HEK293 (cell line): ENCODE results near the gene C11orf87.

Experiments
- CTCF ChIA-PET: fragments of 350-600 bp; formaldehyde crosslinking; extraction: SDS; loops from one replicate; lab custom pipeline; 2021; ENCODE audit warnings: antibody characterized with exemption; lab: Yijun Ruan, JAX
- POLR2A ChIA-PET: fragments of 300-600 bp; formaldehyde crosslinking; extraction: SDS; loops from one replicate; lab custom pipeline; 2020; ENCODE audit warnings: antibody characterized with exemption, inconsistent platforms; lab: Yijun Ruan, JAX
- H3K27ac ChIP-seq: fragments of 200-500 bp; sonication (Bioruptor generic); 2 replicates; pipeline ENCODE4 v1.5.1; 2014; ENCODE audit warnings: low read depth, low read length, control low read depth, inconsistent platforms; ENCODE audit errors: extremely low read depth
- H3K36me3 ChIP-seq, 2 experiments: fragments of 200-500 bp in 1 of 2; sonication (Bioruptor generic) in 1 of 2; 1 replicate in 1 of 2; 2 replicates in 1 of 2; pipeline ENCODE4 v1.5.1; 2014 to 2017; ENCODE audit warnings: inconsistent platforms in 2 of 2, low read length in 2 of 2; ENCODE audit not compliant: control insufficient read depth in 2 of 2, insufficient read depth in 1 of 2
- H3K4me1 ChIP-seq: fragments of 200-500 bp; sonication (Bioruptor generic); 2 replicates; pipeline ENCODE4 v1.5.1; 2014; ENCODE audit warnings: mild to moderate bottlenecking, low read length, inconsistent platforms; ENCODE audit not compliant: control insufficient read depth, insufficient read depth
- H3K4me3 ChIP-seq: 2 replicates; pipeline ENCODE4 v1.5.1; 2011; ENCODE audit warnings: low read depth, mild to moderate bottlenecking, control low read depth, low read length, moderate library complexity
- H3K9me3 ChIP-seq: fragments of 200-500 bp; sonication (Bioruptor generic); 2 replicates; pipeline ENCODE4 v1.5.1; 2014; ENCODE audit warnings: low read depth, low read length, inconsistent platforms; ENCODE audit not compliant: control insufficient read depth, insufficient read depth
- BCL6B ChIP-seq: fragments of 450-650 bp; formaldehyde crosslinking; IDR thresholded peaks from 2 replicates; pipeline ENCODE4 v1.5.1; 2017; ENCODE audit warnings: missing biosample characterization, missing genetic modification characterization
- HOXC10 ChIP-seq: sonication (generic); formaldehyde crosslinking; IDR thresholded peaks from 2 replicates; pipeline ENCODE4 v1.8.1; 2023; ENCODE audit warnings: mild to moderate bottlenecking, missing genetic modification reagents
- HOXD13 ChIP-seq: sonication (generic); formaldehyde crosslinking; IDR thresholded peaks from 2 replicates; pipeline ENCODE4 v1.8.0; 2022; ENCODE audit warnings: missing genetic modification reagents, borderline replicate concordance
- KLF7 ChIP-seq: fragments of 450-650 bp; formaldehyde crosslinking; IDR thresholded peaks from 2 replicates; pipeline ENCODE4 v1.5.1; 2016; ENCODE audit warnings: missing biosample characterization, missing genetic modification characterization, borderline replicate concordance
- KLF8 ChIP-seq: fragments of 450-650 bp; formaldehyde crosslinking; IDR thresholded peaks from 2 replicates; pipeline ENCODE4 v1.5.1; 2016; ENCODE audit warnings: missing biosample characterization, missing genetic modification characterization
- OSR2 ChIP-seq: fragments of 450-650 bp; formaldehyde crosslinking; IDR thresholded peaks from 2 replicates; pipeline ENCODE4 v1.5.1; 2016; ENCODE audit warnings: missing biosample characterization, missing genetic modification characterization
- OVOL3 ChIP-seq: fragments of 450-650 bp; formaldehyde crosslinking; IDR thresholded peaks from 2 replicates; pipeline ENCODE4 v1.5.1; 2016; ENCODE audit warnings: missing biosample characterization, missing genetic modification characterization
- RBAK ChIP-seq: fragments of 450-650 bp; formaldehyde crosslinking; IDR thresholded peaks from 2 replicates; pipeline ENCODE4 v1.5.1; 2016; ENCODE audit warnings: missing biosample characterization, missing genetic modification characterization
- SP7 ChIP-seq: fragments of 450-650 bp; formaldehyde crosslinking; IDR thresholded peaks from 2 replicates; pipeline ENCODE4 v1.5.1; 2016; ENCODE audit warnings: missing biosample characterization, missing genetic modification characterization
- ZBTB49 ChIP-seq: fragments of 450-650 bp; formaldehyde crosslinking; IDR thresholded peaks from 2 replicates; pipeline ENCODE4 v1.5.1; 2016; ENCODE audit warnings: missing biosample characterization, missing genetic modification characterization, low read depth
- ZNF10 ChIP-seq: fragments of 450-650 bp; formaldehyde crosslinking; IDR thresholded peaks from 2 replicates; pipeline ENCODE4 v1.5.1; 2017; ENCODE audit warnings: missing biosample characterization, missing genetic modification characterization
- ZNF112 ChIP-seq: fragments of 450-650 bp; formaldehyde crosslinking; IDR thresholded peaks from 2 replicates; pipeline ENCODE4 v1.5.0; 2017; ENCODE audit warnings: missing biosample characterization, missing genetic modification characterization
- ZNF133 ChIP-seq: fragments of 450-650 bp; formaldehyde crosslinking; IDR thresholded peaks from 2 replicates; pipeline ENCODE4 v1.5.1; 2016; ENCODE audit warnings: missing biosample characterization, missing genetic modification characterization
- ZNF239 ChIP-seq: fragments of 450-650 bp; formaldehyde crosslinking; IDR thresholded peaks from 2 replicates; pipeline ENCODE4 v1.5.1; 2016; ENCODE audit warnings: missing biosample characterization, missing genetic modification characterization
- ZNF302 ChIP-seq: fragments of 450-650 bp; formaldehyde crosslinking; IDR thresholded peaks from 2 replicates; pipeline ENCODE4 v1.5.1; 2016; ENCODE audit warnings: missing biosample characterization, missing genetic modification characterization, low read depth
- ZNF501 ChIP-seq: fragments of 450-650 bp; formaldehyde crosslinking; IDR thresholded peaks from 2 replicates; pipeline ENCODE4 v1.5.1; 2016; ENCODE audit warnings: missing biosample characterization, missing genetic modification characterization
- ZNF555 ChIP-seq: fragments of 450-650 bp; formaldehyde crosslinking; conservative IDR thresholded peaks from 2 replicates; pipeline ENCODE4 v1.5.1; 2017; ENCODE audit warnings: missing biosample characterization, mild to moderate bottlenecking, missing genetic modification characterization, inconsistent platforms
- ZNF623 ChIP-seq: fragments of 450-650 bp; formaldehyde crosslinking; IDR thresholded peaks from 2 replicates; pipeline ENCODE4 v1.5.1; 2016; ENCODE audit warnings: missing biosample characterization, missing genetic modification characterization
- ZNF654 ChIP-seq: fragments of 450-650 bp; formaldehyde crosslinking; IDR thresholded peaks from 2 replicates; pipeline ENCODE4 v1.5.1; 2016; ENCODE audit warnings: low read depth, missing biosample characterization, missing genetic modification characterization
- ZNF670 ChIP-seq: fragments of 450-650 bp; formaldehyde crosslinking; IDR thresholded peaks from 2 replicates; pipeline ENCODE4 v1.5.1; 2016; ENCODE audit warnings: missing biosample characterization, missing genetic modification characterization, low read depth
- ZNF747 ChIP-seq: fragments of 450-650 bp; formaldehyde crosslinking; IDR thresholded peaks from 2 replicates; pipeline ENCODE4 v1.5.1; 2016; ENCODE audit warnings: missing biosample characterization, missing genetic modification characterization
- ZNF777 ChIP-seq: fragments of 450-650 bp; formaldehyde crosslinking; IDR thresholded peaks from 2 replicates; pipeline ENCODE4 v1.5.1; 2017; ENCODE audit warnings: missing biosample characterization, missing genetic modification characterization, borderline replicate concordance
- ZNF843 ChIP-seq: fragments of 450-650 bp; formaldehyde crosslinking; IDR thresholded peaks from 2 replicates; pipeline ENCODE4 v1.5.1; 2016; ENCODE audit warnings: missing biosample characterization, missing genetic modification characterization
- ZSCAN4 ChIP-seq: fragments of 450-650 bp; formaldehyde crosslinking; IDR thresholded peaks from 2 replicates; pipeline ENCODE4 v1.5.1; 2017; ENCODE audit warnings: missing biosample characterization, missing genetic modification characterization
- ZSCAN5A ChIP-seq: fragments of 450-650 bp; formaldehyde crosslinking; IDR thresholded peaks from 2 replicates; pipeline ENCODE4 v1.5.1; 2016; ENCODE audit warnings: missing biosample characterization, missing genetic modification characterization

C11orf87 gene

GRCh38 chr11:109374032-109374431 lies 48.0 kb upstream of the C11orf87 start:
- TF ChIP-seq ZNF501 (tag by site-specific recombination), result no peak
- no peak for TF ChIP-seq ZBTB49
- TF ChIP-seq RBAK (tag by site-specific recombination), result no peak
- TF ChIP-seq ZNF747, result no peak
- TF ChIP-seq KLF8 (tag by site-specific recombination), result no peak
- no peak for TF ChIP-seq ZSCAN5A
- TF ChIP-seq HOXC10 (CRISPR knock-in tag), result no peak
- no peaks in the 10 kb centered on the region for H3K36me3 ChIP-seq
- POLR2A ChIA-PET, result no interaction called here

GRCh38 chr11:109374441-109374840 lies 47.5 kb upstream of the C11orf87 start:
- no peaks in the 10 kb centered on the region for H3K4me1 ChIP-seq
- no peaks in the 10 kb centered on the region for H3K9me3 ChIP-seq
- ChIA-PET CTCF (no interaction called here), POLR2A (no interaction called here)
- no peaks in the 10 kb centered on the region for H3K36me3 ChIP-seq
- H3K4me3 ChIP-seq, result no peak overlapping the region
- no peak overlapping the region for H3K27ac ChIP-seq
- TF ChIP-seq ZNF670 (tag by site-specific recombination), result no peak
- TF ChIP-seq ZNF10 (tag by site-specific recombination), result no peak
- no peak for TF ChIP-seq HOXD13 (CRISPR knock-in tag)
- TF ChIP-seq KLF7 (tag by site-specific recombination), result no peak
- no peak for TF ChIP-seq BCL6B (tag by site-specific recombination)
- TF ChIP-seq ZNF302, result no peak
- TF ChIP-seq ZNF133, result no peak
- TF ChIP-seq ZBTB49, result no peak
- no peak for TF ChIP-seq ZNF555 (tag by site-specific recombination)
- TF ChIP-seq ZSCAN4 (tag by site-specific recombination), result no peak
- TF ChIP-seq ZNF777 (tag by site-specific recombination), result no peak
- no peak for TF ChIP-seq HOXC10 (CRISPR knock-in tag)
- no peak for TF ChIP-seq ZNF843 (tag by site-specific recombination)
- TF ChIP-seq ZNF239 (tag by site-specific recombination), result no peak
- no peak for TF ChIP-seq ZNF654 (tag by site-specific recombination)
- TF ChIP-seq ZNF623, result no peak
- no peak for TF ChIP-seq ZNF112
- TF ChIP-seq OVOL3 (tag by site-specific recombination), result no peak
- no peak for TF ChIP-seq SP7 (tag by site-specific recombination)
- no peak for TF ChIP-seq OSR2

More at GRCh38 chr11:109374032-109374431, 48.0 kb upstream of the C11orf87 start:
- Histone ChIP-seq H3K9me3 (no peaks in the 10 kb centered on the region), H3K4me1 (no peaks in the 10 kb centered on the region), H3K27ac (no peak overlapping the region), H3K4me3 (no peak overlapping the region)
- CTCF ChIA-PET, result no interaction called here
